Activated CD8-positive, alpha-beta memory T cell treated with anti-CD3 and anti-CD28 coated beads, Interleukin-2, amount 50 U/mL, for 24 hours (primary cell): ENCODE results near the gene SYT14.
"Not testable (repeated sequence)": the region's sequence is repeated elsewhere in the genome, so short reads cannot be mapped to it uniquely, and the experiment has no call there.

Source experiments
- DNase-seq: peaks from one replicate; pipeline ENCODE4 v3.0.0-alpha.2; 2020; ENCODE audit errors: extremely low read depth

Gene SYT14

GRCh38 chr1:209937996-209938959, at the start of gene SYT14:
Gene SYT14 (plus strand): TSS chr1:209938217. CDS start chr1:209938265, 48 bp downstream.
- no peak for DNase-seq

GRCh38 chr1:209888291-209889076, 49.5 kb upstream of the SYT14 start:
- DNase-seq, result not testable (repeated sequence)

GRCh38 chr1:209889077-209889418, 49.0 kb upstream of the SYT14 start:
- no peak for DNase-seq

GRCh38 chr1:209890641-209891330, 47.2 kb upstream of the SYT14 start:
- DNase-seq, result no peak

- DNase-seq, result no peak
Measured at GRCh38 chr1:209893751-209894150, 44.3 kb upstream of the SYT14 start.

GRCh38 chr1:209895709-209896108, 42.3 kb upstream of the SYT14 start:
- no peak for DNase-seq

- DNase-seq, result no peak
Measured at GRCh38 chr1:209896346-209896745, 41.7 kb upstream of the SYT14 start.

GRCh38 chr1:209898271-209898670, 39.7 kb upstream of the SYT14 start:
- DNase-seq, result not testable (repeated sequence)

- DNase-seq, result not testable (repeated sequence)
Measured at GRCh38 chr1:209898851-209899250, 39.2 kb upstream of the SYT14 start.

GRCh38 chr1:209899948-209900347, 38.1 kb upstream of the SYT14 start:
- no peak for DNase-seq

- DNase-seq, result no peak
Measured at GRCh38 chr1:209900734-209901133, 37.3 kb upstream of the SYT14 start.

GRCh38 chr1:209901211-209901610, 36.8 kb upstream of the SYT14 start:
- no peak for DNase-seq

- not testable (repeated sequence) for DNase-seq
Measured at GRCh38 chr1:209904774-209905173, 33.2 kb upstream of the SYT14 start.

- DNase-seq, result no peak
Measured at GRCh38 chr1:209911746-209912145, 26.3 kb upstream of the SYT14 start.

- no peak for DNase-seq
Measured at GRCh38 chr1:209912306-209912705, 25.7 kb upstream of the SYT14 start.

GRCh38 chr1:209919637-209920036, 18.4 kb upstream of the SYT14 start:
- DNase-seq, result not testable (repeated sequence)

- DNase-seq, result no peak
Measured at GRCh38 chr1:209920844-209921243, 17.2 kb upstream of the SYT14 start.

- DNase-seq, result no peak
Measured at GRCh38 chr1:209924390-209924789, 13.6 kb upstream of the SYT14 start.

GRCh38 chr1:209926045-209926444, 12.0 kb upstream of the SYT14 start:
- DNase-seq, result no peak

- no peak for DNase-seq
Measured at GRCh38 chr1:209927466-209927865, 10.6 kb upstream of the SYT14 start.

GRCh38 chr1:209929751-209930150, 8.3 kb upstream of the SYT14 start:
- DNase-seq, result no peak

GRCh38 chr1:209931141-209931540, 6.9 kb upstream of the SYT14 start:
- no peak for DNase-seq
